Small intestine (tissue), 7 donors: ENCODE data around the gene ANKRD22. TPM values are rescaled to one million over a fixed set of nuclear protein-coding genes. Genes with fewer than 3 reads are reported as not detected.
A peak's percentile ranks its signal among the peaks of the same experiment; 100 is the strongest.
"Not testable (repeated sequence)": the region's sequence is repeated elsewhere in the genome, so short reads cannot be mapped to it uniquely, and the experiment has no call there.

Experiments used
- DNase-seq, 2 donors: peaks; one replicate each; pipeline versions ENCODE4 v3.0.0 to v3.0.0-alpha.2; 2013
- FAIRE-seq: peaks from 2 replicates; lab custom pipeline; 2012; peaks lifted over from hg19 to GRCh38; lab: Jason Lieb, UNC
- H3K27ac ChIP-seq, 3 donors: one replicate each; pipeline ENCODE4 v1.5.1; 2013; ENCODE audit warnings: low read length in 2 of 3, mild to moderate bottlenecking in 2 of 3, control low read depth in 1 of 3, inconsistent platforms in 1 of 3, low read depth in 1 of 3, moderate library complexity in 1 of 3
- H3K27me3 ChIP-seq, 3 donors: one replicate each; pipeline ENCODE4 v1.6.1; 2013; ENCODE audit warnings: low read length in 3 of 3, inconsistent platforms in 1 of 3; ENCODE audit not compliant: control insufficient read depth in 3 of 3, insufficient read depth in 3 of 3
- H3K36me3 ChIP-seq, 3 donors: one replicate each; pipeline ENCODE4 v1.6.1; 2013; ENCODE audit warnings: low read length in 3 of 3, inconsistent platforms in 1 of 3, low read depth in 1 of 3, mild to moderate bottlenecking in 1 of 3, moderate library complexity in 1 of 3; ENCODE audit not compliant: control insufficient read depth in 3 of 3, insufficient read depth in 2 of 3
- H3K4me1 ChIP-seq, 3 donors: one replicate each; pipeline ENCODE4 v1.6.1; 2013; ENCODE audit warnings: low read length in 2 of 3, inconsistent platforms in 1 of 3, low read depth in 1 of 3, mild to moderate bottlenecking in 1 of 3, moderate library complexity in 1 of 3; ENCODE audit not compliant: control insufficient read depth in 3 of 3, insufficient read depth in 2 of 3
- H3K4me3 ChIP-seq, 3 donors: one replicate each; pipeline ENCODE4 v1.5.1; 2013; ENCODE audit warnings: low read length in 3 of 3, control low read depth in 1 of 3, inconsistent platforms in 1 of 3, low read depth in 1 of 3, mild to moderate bottlenecking in 1 of 3, moderate library complexity in 1 of 3
- H3K9me3 ChIP-seq, 2 donors: one replicate each; pipeline ENCODE4 v1.6.1; 2013; ENCODE audit warnings: low read depth in 1 of 2, low read length in 1 of 2; ENCODE audit not compliant: control insufficient read depth in 2 of 2, insufficient read depth in 1 of 2
- WGBS, 3 donors: extraction: QIAGEN DNeasy Blood & Tissue Kit; methylation state at CpG; one replicate each; pipeline ENCODE4 v1.1.7; 2013; 5-methylcytosine and 5-hydroxymethylcytosine counted together
- polyA plus RNA-seq, 4 donors: library from polyadenylated mRNA; stranded (reverse) in 3 of 4; unstranded in 1 of 4; fragments of 200-250 nt in 3 of 4; fragments of 120-200 nt in 1 of 4; gene quantifications; one replicate each; pipeline versions ENCODE4 v1.2.1 to v1.2.3, GENCODE V29; 2013
- donor health status: healthy with polysubstance abuse.
- donor health status: control.
- donor health status: control.
- donor health status: Bipolar disorder and iron deficiency.
- donor health status: healthy.

The ANKRD22 gene
- polyA plus RNA-seq, 4 donors, result 0.81 to 8.5 (median 2.2) TPM

DNA sequence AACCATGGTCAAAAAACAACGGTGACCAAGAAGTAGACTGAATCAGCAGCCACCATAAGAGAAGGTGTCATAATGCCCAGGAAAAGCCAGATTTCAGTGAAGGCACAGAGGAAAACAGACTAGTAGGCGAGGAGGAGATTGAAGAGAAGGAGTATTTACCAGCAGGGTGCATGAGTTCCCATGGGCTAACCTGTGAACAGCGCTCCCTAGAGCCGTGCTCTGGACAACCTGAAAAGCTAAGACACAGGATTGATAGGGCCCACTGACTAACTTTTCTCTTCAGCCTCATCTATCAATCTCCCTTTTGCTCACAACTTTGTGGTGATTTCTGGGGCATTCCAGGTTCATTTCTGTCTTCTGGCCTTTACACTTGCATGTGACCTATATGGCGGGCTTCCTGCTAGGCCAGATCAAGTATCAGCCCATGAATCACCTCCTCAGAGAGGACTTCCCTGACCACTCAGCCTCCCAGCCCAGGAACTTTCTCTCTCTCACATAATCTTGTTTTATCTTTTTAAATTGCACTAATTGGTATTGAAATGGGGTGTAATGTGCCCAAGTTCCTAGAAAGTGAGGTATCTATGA, 12.8 kb downstream of the ANKRD22 start:
- Histone ChIP-seq H3K9me3 (no peaks in the 10 kb centered on the region), H3K4me3 (no peak overlapping the region), H3K27me3 (no peaks in the 10 kb centered on the region), H3K27ac (no peak overlapping the region), H3K4me1 (peaks cover 0 to 16% (median 7%) of the 10 kb centered on the region in 3 donors), H3K36me3 (no peaks in the 10 kb centered on the region)
- FAIRE-seq, result no peak
- no peak for DNase-seq
- WGBS, 3 donors, result 88 to 93% (median 93%) methylated on average over 5 of the region's 5 CpGs

DNA sequence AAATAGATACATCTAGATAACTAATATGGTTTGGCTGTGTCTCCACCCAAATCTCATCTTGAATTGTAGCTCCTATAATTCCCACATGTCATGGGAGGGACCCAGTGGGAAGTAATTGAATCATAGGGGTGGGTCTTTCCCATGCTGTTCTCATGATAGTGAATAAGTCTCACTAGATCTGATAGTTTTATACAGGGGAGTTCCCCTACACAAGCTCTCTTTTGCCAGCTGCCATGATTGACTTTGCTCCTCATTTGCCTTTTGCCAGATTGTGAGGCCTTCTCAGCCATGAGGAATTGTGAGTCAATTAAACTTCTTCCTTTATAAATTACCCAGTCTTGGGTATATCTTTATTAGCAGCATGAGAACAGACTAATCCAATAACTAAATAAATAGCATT, 14.0 kb downstream of the ANKRD22 start:
- H3K27me3 ChIP-seq, FAIRE-seq, H3K4me3 ChIP-seq, H3K36me3 ChIP-seq, H3K27ac ChIP-seq, H3K9me3 ChIP-seq: not testable (repeated sequence)
- DNase-seq, result peak in 1 of 2 donors; percentile 37
- H3K4me1 ChIP-seq, result peaks cover 0 to 16% (median 7%) of the 10 kb centered on the region in 3 donors

DNA sequence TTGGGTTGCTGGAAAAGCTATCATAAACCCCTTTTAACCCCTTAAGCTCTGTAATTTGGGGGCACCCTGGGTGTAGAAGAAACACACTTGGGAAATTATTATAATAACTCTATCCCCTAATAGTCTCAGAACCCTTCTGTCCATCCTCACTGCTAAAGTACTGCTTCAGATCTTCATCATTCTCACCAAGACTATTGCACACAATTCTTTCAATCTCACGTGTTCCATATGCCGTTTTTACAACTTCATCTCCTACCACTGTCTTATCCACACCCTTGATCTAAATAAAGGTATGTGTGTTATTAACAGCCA, 15.8 kb downstream of the ANKRD22 start:
- Histone ChIP-seq H3K36me3 (no peaks in the 10 kb centered on the region), H3K27ac (no peak overlapping the region), H3K27me3 (no peaks in the 10 kb centered on the region), H3K9me3 (no peaks in the 10 kb centered on the region), H3K4me3 (no peak overlapping the region), H3K4me1 (peaks cover 0 to 12% (median 3%) of the 10 kb centered on the region in 3 donors)
- 3 to 19% (median 15%) methylated on average over 2 of the region's 2 CpGs for WGBS, 3 donors
- FAIRE-seq (no peak), DNase-seq (no peak)

DNA sequence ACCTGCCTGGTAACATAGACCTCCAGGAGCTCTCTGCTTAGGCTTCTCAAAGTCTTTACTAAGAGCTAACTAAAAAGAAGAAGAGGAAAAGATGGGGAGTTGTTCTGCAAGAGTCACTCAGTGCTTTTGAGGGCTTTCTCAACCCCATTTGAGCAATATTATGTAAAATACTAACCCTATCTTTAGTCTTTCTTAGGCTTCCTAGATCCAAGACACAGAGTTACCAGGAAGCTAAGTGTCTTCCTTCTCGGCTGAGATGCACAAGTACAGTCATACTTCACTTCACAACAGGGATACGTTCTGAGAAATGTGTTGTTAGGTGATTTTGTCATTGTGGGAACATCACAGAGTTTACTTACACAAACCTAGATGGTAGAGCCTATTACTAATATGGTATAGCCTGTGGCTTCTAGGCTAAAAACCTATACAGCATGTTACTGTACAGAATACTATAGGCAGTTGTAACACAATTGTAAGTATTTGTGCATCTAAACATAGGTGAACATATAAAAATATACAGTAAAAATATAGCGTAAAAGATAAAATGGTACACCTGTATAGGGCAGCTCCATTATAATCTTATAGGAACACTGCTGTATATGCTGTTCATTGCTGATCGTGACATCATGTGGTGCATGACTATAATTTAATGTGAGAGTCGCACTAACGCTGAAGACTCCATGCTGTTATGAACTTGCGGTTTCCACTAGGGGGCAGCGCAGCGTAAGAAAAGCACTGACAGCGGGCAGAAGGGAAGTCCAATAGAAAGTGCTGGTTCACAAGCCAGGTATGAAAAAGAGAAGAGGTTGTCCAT, 16.3 kb downstream of the ANKRD22 start:
- Histone ChIP-seq H3K27ac (no peak overlapping the region), H3K27me3 (no peaks in the 10 kb centered on the region), H3K4me3 (no peak overlapping the region), H3K36me3 (no peaks in the 10 kb centered on the region), H3K4me1 (peaks cover 0 to 7% (median 3%) of the 10 kb centered on the region in 3 donors), H3K9me3 (no peaks in the 10 kb centered on the region)
- FAIRE-seq, result no peak
- peak; percentile 93 to 94 for DNase-seq
- WGBS, 3 donors, result 16 to 20% (median 17%) methylated on average over 10 of the region's 10 CpGs

DNA sequence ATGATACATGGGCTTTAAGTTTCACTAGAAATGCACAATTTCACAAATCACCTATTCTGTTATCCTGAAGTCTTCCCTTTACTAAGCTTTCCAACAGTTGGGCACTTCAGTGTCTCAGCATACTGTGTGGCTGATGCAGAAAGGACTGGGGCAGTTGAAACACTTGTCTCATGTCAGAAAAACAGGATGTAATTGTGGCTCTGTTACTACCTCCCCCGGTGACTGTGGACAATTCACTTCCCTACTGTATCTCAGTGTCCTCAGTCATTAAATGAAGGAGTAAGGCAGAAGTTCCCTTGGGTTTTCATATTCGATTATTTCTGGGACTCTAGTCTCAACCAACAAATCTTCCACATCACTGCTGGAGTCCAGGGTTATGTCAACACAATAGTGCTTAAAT, 17.9 kb downstream of the ANKRD22 start:
- Histone ChIP-seq H3K4me3 (no peak overlapping the region), H3K36me3 (no peaks in the 10 kb centered on the region), H3K27ac (no peak overlapping the region), H3K27me3 (no peaks in the 10 kb centered on the region), H3K4me1 (peaks cover 0 to 3% (median 0%) of the 10 kb centered on the region in 3 donors), H3K9me3 (no peaks in the 10 kb centered on the region)
- 44 to 61% (median 59%) methylated on average over 2 of the region's 2 CpGs for WGBS, 3 donors
- FAIRE-seq (no peak), DNase-seq (no peak)

DNA sequence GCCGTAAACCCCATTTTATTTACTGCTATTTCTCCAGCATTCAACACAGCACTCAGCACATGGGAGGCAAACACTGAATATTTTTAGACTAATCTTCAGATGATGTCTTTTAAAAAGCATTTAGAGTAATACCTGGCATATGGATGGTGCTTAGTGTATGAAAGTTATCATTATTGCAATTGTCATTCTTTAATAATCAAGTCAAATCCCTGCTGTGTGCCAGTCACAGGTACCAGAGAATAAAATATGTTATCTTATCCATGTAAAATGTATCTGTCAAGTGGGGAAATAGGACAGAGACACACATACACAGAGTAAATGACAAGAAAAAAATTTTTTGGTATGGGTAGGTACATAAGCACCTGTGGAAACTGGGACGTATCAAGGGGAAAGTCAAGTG, 18.5 kb downstream of the ANKRD22 start:
- Histone ChIP-seq H3K4me1 (no peaks in the 10 kb centered on the region), H3K36me3 (no peaks in the 10 kb centered on the region), H3K27ac (no peak overlapping the region), H3K4me3 (no peak overlapping the region), H3K9me3 (no peaks in the 10 kb centered on the region), H3K27me3 (no peaks in the 10 kb centered on the region)
- no peak for FAIRE-seq
- no peak for DNase-seq
- WGBS, 3 donors, result 94 to 98% (median 96%) methylated on average over 2 of the region's 2 CpGs

DNA sequence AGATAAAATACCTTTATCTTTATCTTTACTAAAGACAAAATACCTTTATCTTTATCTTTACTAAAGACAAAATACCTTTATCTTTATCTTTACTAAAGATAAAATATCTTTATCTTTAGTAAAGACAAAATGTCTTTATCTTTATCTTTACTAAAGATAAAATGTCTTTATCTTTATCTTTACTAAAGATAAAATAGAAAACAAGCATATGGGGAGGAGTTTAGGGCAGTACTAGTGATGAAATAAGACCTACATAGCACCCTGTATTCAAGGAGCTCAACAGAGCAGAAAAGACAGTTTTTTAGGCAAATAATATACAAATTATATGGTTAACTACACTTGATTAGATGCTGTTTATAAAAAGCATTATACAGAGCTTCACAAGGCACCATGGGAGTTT, 19.3 kb downstream of the ANKRD22 start:
- no peak overlapping the region for H3K27ac ChIP-seq
- no peaks in the 10 kb centered on the region for H3K4me1 ChIP-seq
- FAIRE-seq, result no peak

DNA sequence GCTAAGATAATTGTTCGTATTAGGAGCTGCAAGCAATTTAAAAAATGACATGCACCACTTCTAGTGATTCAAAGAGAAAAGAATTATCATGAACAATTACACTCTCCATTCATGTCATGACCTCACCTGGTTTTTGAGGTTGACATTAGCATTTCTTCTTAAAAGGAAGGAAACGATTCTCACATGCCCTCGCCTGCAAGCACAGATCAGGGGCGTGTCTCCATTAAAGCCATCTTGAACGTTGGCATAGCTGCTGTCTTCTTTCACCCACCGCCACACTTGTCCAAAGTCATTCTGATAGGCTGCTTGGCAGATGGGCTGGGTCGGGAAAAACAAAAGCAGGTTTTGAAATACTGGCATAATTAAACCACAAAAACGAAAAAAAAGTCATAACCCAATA, 19.9 kb downstream of the ANKRD22 start:
- 66 to 85% (median 73%) methylated on average over 8 of the region's 8 CpGs for WGBS, 3 donors
- H3K36me3 ChIP-seq, result no peaks in the 10 kb centered on the region
- H3K9me3 ChIP-seq, result no peaks in the 10 kb centered on the region
- DNase-seq (peak in 1 of 2 donors; percentile 31), FAIRE-seq (no peak)
- H3K27me3 ChIP-seq, result no peaks in the 10 kb centered on the region
- H3K4me1 ChIP-seq, result no peaks in the 10 kb centered on the region
- no peak overlapping the region for H3K4me3 ChIP-seq
- no peak overlapping the region for H3K27ac ChIP-seq

More for the DNA sequence above, 19.3 kb downstream of the ANKRD22 start:
- no peak for DNase-seq
- H3K36me3 ChIP-seq, result no peaks in the 10 kb centered on the region
- H3K9me3 ChIP-seq, result no peaks in the 10 kb centered on the region
- H3K4me3 ChIP-seq, result no peak overlapping the region
- no peaks in the 10 kb centered on the region for H3K27me3 ChIP-seq
